Endothelial cell of umbilical vein (primary cell): ENCODE results near the gene LHFPL6. TPM values are rescaled to one million over a fixed set of nuclear protein-coding genes. Genes with fewer than 3 reads are reported as not detected.

Experiments used
- BruUV-seq: library from RNA; stranded (reverse); fragments of 400-500 nt; replicated peaks from 2 replicates; lab custom pipeline; 2021; lab: Mats Ljungman, UMichigan
- CTCF ChIA-PET: fragments of 300-600, 350-600 bp; sonication (Branson Sonifier 250); formaldehyde crosslinking; loops from one replicate; lab custom pipeline; 2021; ENCODE audit warnings: antibody characterized with exemption, inconsistent platforms; lab: Charles Lee
- POLR2A ChIA-PET: fragments of 300-600, 350-600 bp; sonication (Branson Sonifier 250); formaldehyde crosslinking; loops from one replicate; lab custom pipeline; 2021; ENCODE audit warnings: antibody characterized with exemption, inconsistent platforms; lab: Charles Lee
- DNase-seq: peaks from one replicate; pipeline ENCODE4 v3.0.0-alpha.2; 2011; ENCODE audit warnings: low read depth, low spot score
- FAIRE-seq: peaks from 2 replicates; lab custom pipeline; 2011; peaks lifted over from hg19 to GRCh38; lab: Jason Lieb, UNC
- H2AFZ ChIP-seq: 2 replicates; pipeline ENCODE4 v1.6.0; 2012; ENCODE audit warnings: low read depth, low read length, control low read depth, inconsistent platforms
- H3K27ac ChIP-seq: 2 replicates; pipeline ENCODE4 v1.5.1; 2011; ENCODE audit warnings: low read depth, mild to moderate bottlenecking, control low read depth, low read length, moderate library complexity; ENCODE audit not compliant: insufficient read depth
- H3K27me3 ChIP-seq, 2 experiments: 2 replicates each; pipeline versions ENCODE4 v1.6.0 to v1.6.1; 2011; ENCODE audit warnings: low read length in 2 of 2, mixed read lengths in 1 of 2; ENCODE audit not compliant: control insufficient read depth in 2 of 2, insufficient read depth in 2 of 2
- H3K36me3 ChIP-seq, 2 experiments: 2 replicates in 1 of 2; 3 replicates in 1 of 2; pipeline ENCODE4 v1.5.1; 2011; ENCODE audit warnings: low read length in 2 of 2, mild to moderate bottlenecking in 1 of 2, moderate library complexity in 1 of 2; ENCODE audit not compliant: control insufficient read depth in 2 of 2, insufficient read depth in 2 of 2; ENCODE audit errors: extremely low read depth in 1 of 2
- H3K4me1 ChIP-seq: 3 replicates; pipeline ENCODE4 v1.5.1; 2011; ENCODE audit warnings: mild to moderate bottlenecking, low read length; ENCODE audit not compliant: control insufficient read depth, insufficient read depth; ENCODE audit errors: extremely low read depth
- H3K4me2 ChIP-seq: 2 replicates; pipeline ENCODE4 v1.6.1; 2011; ENCODE audit warnings: low read length, control low read depth, mixed read lengths; ENCODE audit not compliant: insufficient read depth
- H3K4me3 ChIP-seq, 3 experiments: fragments of 200-600 bp in 1 of 3; sonication (generic), shearing (Covaris generic) in 1 of 3; replicated peaks in 1 of 3; 2 replicates each; pipeline ENCODE4 v1.5.1; 2011 to 2016; ENCODE audit warnings: control low read depth in 3 of 3, low read length in 3 of 3, mild to moderate bottlenecking in 2 of 3, inconsistent platforms in 1 of 3, low read depth in 1 of 3, moderate library complexity in 1 of 3; ENCODE audit not compliant: insufficient read depth in 1 of 3
- H3K79me2 ChIP-seq: 2 replicates; pipeline ENCODE4 v1.6.0; 2012; ENCODE audit warnings: low read length, inconsistent platforms; ENCODE audit not compliant: control insufficient read depth, insufficient read depth
- H3K9ac ChIP-seq: replicated peaks from 2 replicates; pipeline ENCODE3; 2011; ENCODE audit warnings: low read length, control low read depth; ENCODE audit not compliant: insufficient read depth; ENCODE audit errors: extremely low read depth
- H3K9me1 ChIP-seq: replicated peaks from 3 replicates; pipeline ENCODE4 v1.6.0; 2011; ENCODE audit warnings: mild to moderate bottlenecking, low read length; ENCODE audit not compliant: control insufficient read depth, insufficient read depth; ENCODE audit errors: extremely low read depth
- H3K9me3 ChIP-seq: replicated peaks from 2 replicates; pipeline ENCODE4 v1.5.1; 2012; ENCODE audit warnings: low read length, inconsistent platforms; ENCODE audit not compliant: control insufficient read depth, insufficient read depth
- H4K20me1 ChIP-seq: replicated peaks from 2 replicates; pipeline ENCODE3; 2011; ENCODE audit warnings: mild to moderate bottlenecking, low read length; ENCODE audit not compliant: control insufficient read depth, insufficient read depth; ENCODE audit errors: extremely low read depth
- CTCF ChIP-seq, 2 donors: IDR thresholded peaks; 1 replicate in 1 of 2; 2 replicates in 1 of 2; pipeline ENCODE4 v1.5.1; 2011; ENCODE audit warnings: low read length in 2 of 2, mild to moderate bottlenecking in 2 of 2, moderate library complexity in 2 of 2, control low read depth in 1 of 2, inconsistent platforms in 1 of 2, low read depth in 1 of 2; ENCODE audit not compliant: insufficient read depth in 1 of 2; ENCODE audit errors: extremely low read depth in 1 of 2
- EZH2 ChIP-seq: IDR thresholded peaks from 2 replicates; pipeline ENCODE4 v1.6.1; 2012; ENCODE audit warnings: borderline replicate concordance, low read depth, mild to moderate bottlenecking, moderate library complexity, low read length, inconsistent platforms; ENCODE audit not compliant: severe bottlenecking
- FOS ChIP-seq: IDR thresholded peaks from 2 replicates; pipeline ENCODE4 v1.6.1; 2011; ENCODE audit warnings: mild to moderate bottlenecking, low read length, moderate library complexity, borderline replicate concordance; ENCODE audit not compliant: insufficient read depth
- GATA2 ChIP-seq: IDR thresholded peaks from 2 replicates; pipeline ENCODE4 v1.7.0; 2011; ENCODE audit warnings: low read depth, mild to moderate bottlenecking, moderate library complexity, mixed read lengths, low read length; ENCODE audit not compliant: insufficient read length, insufficient read depth
- JUN ChIP-seq: IDR thresholded peaks from 2 replicates; pipeline ENCODE4 v1.6.1; 2011; ENCODE audit warnings: borderline replicate concordance, low read depth; ENCODE audit not compliant: insufficient read length, insufficient read depth
- MYC ChIP-seq: IDR thresholded peaks from one replicate; pipeline ENCODE4 v1.6.1; 2011; ENCODE audit warnings: mild to moderate bottlenecking, low read depth, low read length
- POLR2A ChIP-seq: IDR thresholded peaks from 2 replicates; pipeline ENCODE4 v1.6.1; 2012; ENCODE audit warnings: low read depth, mild to moderate bottlenecking, control low read depth, low read length
- POLR2AphosphoS5 ChIP-seq: IDR thresholded peaks from 2 replicates; pipeline ENCODE4 v1.6.1; 2012; ENCODE audit warnings: low read depth, mild to moderate bottlenecking, control low read depth, low read length, moderate library complexity; ENCODE audit not compliant: insufficient read depth
- dilution Hi-C: fragments of 300-500 bp; cut with MboI; formaldehyde crosslinking; loops from one replicate; pipeline ENCODE4 v1.15.0; 2019; ENCODE audit warnings: low sequenced_read_pairs; ENCODE audit not compliant: extremely low pct_ligation_motif_present
- intact Hi-C: fragments of 100-400 bp; cut with micrococcal nuclease; formaldehyde crosslinking; loops from one replicate; pipeline ENCODE4 v1.10.0; 2022
- polyA plus RNA-seq, 4 experiments: library from polyadenylated mRNA; depleted of rRNA in 3 of 4; stranded (reverse) in 3 of 4; unstranded in 1 of 4; fragments of >200 nt; gene quantifications; 2 replicates each; pipeline versions ENCODE4 v1.2.1 to v1.2.3, GENCODE V29; 2011 to 2012; ENCODE audit warnings: missing spikeins in 1 of 4
- total RNA-seq: library from RNA; stranded (reverse); gene quantifications from 2 replicates; pipeline ENCODE4 v1.2.3, GENCODE V29; 2021
- TF ChIP-seq, protein P1 (sequence below): IDR thresholded peaks from 2 replicates; pipeline ENCODE4 v1.6.1; 2011; ENCODE audit not compliant: insufficient read depth, insufficient read length

The LHFPL6 gene
- total and polyA plus RNA-seq, 2 donors (not counting 3 experiments of a cell fraction or from before 2014, with no cell fraction given) = 17.5 to 19.4 TPM

- dilution Hi-C loops = no loop called here
Measured at GRCh38 chr13:39632994-39633393, 30.0 kb upstream of the LHFPL6 start.

DNA sequence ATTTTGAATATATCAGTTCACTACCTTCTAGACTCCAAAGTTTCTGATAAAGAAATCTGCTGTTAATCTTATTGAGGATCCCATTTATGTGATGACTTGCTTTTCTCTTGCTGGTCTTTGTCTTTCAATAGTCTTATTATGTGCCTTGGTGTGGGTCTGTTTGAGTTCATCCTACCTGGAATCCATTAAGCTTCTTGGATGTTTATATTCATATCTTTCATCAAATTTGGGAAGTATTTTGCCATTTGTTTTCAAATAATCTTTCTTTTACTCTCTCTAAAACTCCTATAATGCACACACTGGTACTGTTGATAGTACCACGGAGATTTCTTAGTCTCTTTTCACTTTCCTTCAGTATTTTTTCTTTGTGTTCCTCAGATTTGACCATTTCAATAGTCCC, 28.3 kb upstream of the LHFPL6 start:
- Histone ChIP-seq H3K27ac (no peak overlapping the region), H3K36me3 (no peaks in the 10 kb centered on the region), H3K27me3 (peaks cover 12 to 13% of the 10 kb centered on the region in 2 experiments), H3K9ac (no peak overlapping the region), H3K4me2 (no peak overlapping the region), H2AFZ (no peak overlapping the region), H4K20me1 (no peaks in the 10 kb centered on the region), H3K4me1 (no peaks in the 10 kb centered on the region), H3K9me1 (no peaks in the 10 kb centered on the region), H3K9me3 (no peaks in the 10 kb centered on the region), H3K4me3 (no peak overlapping the region), H3K79me2 (no peaks in the 10 kb centered on the region)
- CTCF ChIA-PET = interaction anchor here (0.7 to 0.9 kb wide), 2 partner anchors 15 to 18 kb away, joined by 3 to 4 read pairs; no protein-coding TSS in a partner anchor
- no peak for TF ChIP-seq FOS
- TF ChIP-seq MYC = no peak
- TF ChIP-seq EZH2 = no peak
- TF ChIP-seq GATA2 = no peak
- TF ChIP-seq, protein P1, sequence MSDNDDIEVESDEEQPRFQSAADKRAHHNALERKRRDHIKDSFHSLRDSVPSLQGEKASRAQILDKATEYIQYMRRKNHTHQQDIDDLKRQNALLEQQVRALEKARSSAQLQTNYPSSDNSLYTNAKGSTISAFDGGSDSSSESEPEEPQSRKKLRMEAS = no peak
- no peak for TF ChIP-seq POLR2AphosphoS5
- no peak for TF ChIP-seq JUN
- TF ChIP-seq CTCF (IDR thresholded peaks at IDR 0.05; ENCODE audit: extremely low read depth in 1 of 2, insufficient read depth in 1 of 2, low read depth in 1 of 2, low read length in 2 of 2) = no peak
- TF ChIP-seq POLR2A = no peak
- no TSS peak for BruUV-seq
- FAIRE-seq = no peak
- POLR2A ChIA-PET = no interaction called here
- no peak for DNase-seq
- dilution Hi-C loops (no loop called here), intact Hi-C loops (no loop called here)

More at GRCh38 chr13:39632994-39633393, 30.0 kb upstream of the LHFPL6 start:
- ChIA-PET CTCF (no interaction called here), POLR2A (no interaction called here)
- intact Hi-C loops = no loop called here
- Histone ChIP-seq H3K9ac (no peak overlapping the region), H3K9me3 (no peaks in the 10 kb centered on the region), H3K4me1 (no peaks in the 10 kb centered on the region), H3K36me3 (no peaks in the 10 kb centered on the region), H3K9me1 (no peaks in the 10 kb centered on the region), H2AFZ (no peak overlapping the region), H3K27me3 (peaks cover 13 to 14% of the 10 kb centered on the region in 2 experiments), H4K20me1 (no peaks in the 10 kb centered on the region), H3K4me2 (no peak overlapping the region), H3K27ac (no peak overlapping the region), H3K79me2 (no peaks in the 10 kb centered on the region), H3K4me3 (no peak overlapping the region)
- TF ChIP-seq MYC (no peak), POLR2A (no peak), EZH2 (no peak), POLR2AphosphoS5 (no peak)
- TF ChIP-seq, protein P1 = no peak
- no peak for FAIRE-seq
- BruUV-seq = no TSS peak
- DNase-seq = no peak
